HG02642 (cell line): ENCODE measurements around the gene RTN4R.
"Not testable (repeated sequence)": the region's sequence is repeated elsewhere in the genome, so short reads cannot be mapped to it uniquely, and the experiment has no call there.

Source experiments
- ATAC-seq: cut with Tn5 transposase; IDR thresholded peaks from one replicate; pipeline ENCODE4 v1.9.1; 2021; ENCODE audit warnings: mild to moderate bottlenecking; ENCODE audit not compliant: unreplicated experiment, poor library complexity

RTN4R gene

DNA sequence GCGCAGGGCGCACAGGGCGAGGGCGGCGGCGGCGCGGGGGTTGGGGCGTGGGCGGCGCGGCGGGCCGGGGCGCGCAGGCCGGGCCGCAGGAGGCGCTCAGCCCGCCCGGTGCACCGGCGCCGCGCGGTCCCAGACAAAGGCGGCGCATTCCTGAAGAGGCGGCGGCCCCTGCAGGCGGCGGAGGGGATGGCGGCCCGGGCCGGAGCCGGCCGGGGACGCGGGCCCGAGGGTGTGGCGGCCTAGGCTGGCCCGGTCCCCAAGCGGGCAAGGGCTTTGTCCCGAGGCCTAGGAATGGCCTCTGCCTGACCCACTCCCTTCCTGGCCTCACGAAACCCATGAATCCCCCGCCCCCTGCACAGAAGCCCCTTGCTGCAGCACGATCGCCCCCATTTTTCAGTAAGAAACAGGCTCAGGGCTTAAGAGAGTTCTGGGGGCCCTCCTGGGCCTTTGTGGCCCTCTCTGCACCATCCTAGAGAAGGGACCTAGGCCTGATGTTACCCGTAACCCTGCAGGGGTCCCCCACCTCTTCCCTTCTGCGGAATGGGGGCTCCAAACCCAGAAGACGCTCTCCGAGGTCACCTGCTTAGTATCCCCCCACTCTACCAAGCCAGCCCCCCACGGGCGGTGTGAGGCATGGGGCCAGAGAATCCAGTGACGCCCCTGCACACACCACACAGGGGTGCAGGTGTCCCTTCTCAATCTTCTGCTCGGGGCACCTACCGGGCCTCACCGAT lies at the start of gene RTN4R:
Gene RTN4R, minus strand, starts transcription at position 40 of the 734 bp plus-strand sequence. CDS start 226 bp downstream, outside the sequence.
- ATAC-seq, result no peak

DNA sequence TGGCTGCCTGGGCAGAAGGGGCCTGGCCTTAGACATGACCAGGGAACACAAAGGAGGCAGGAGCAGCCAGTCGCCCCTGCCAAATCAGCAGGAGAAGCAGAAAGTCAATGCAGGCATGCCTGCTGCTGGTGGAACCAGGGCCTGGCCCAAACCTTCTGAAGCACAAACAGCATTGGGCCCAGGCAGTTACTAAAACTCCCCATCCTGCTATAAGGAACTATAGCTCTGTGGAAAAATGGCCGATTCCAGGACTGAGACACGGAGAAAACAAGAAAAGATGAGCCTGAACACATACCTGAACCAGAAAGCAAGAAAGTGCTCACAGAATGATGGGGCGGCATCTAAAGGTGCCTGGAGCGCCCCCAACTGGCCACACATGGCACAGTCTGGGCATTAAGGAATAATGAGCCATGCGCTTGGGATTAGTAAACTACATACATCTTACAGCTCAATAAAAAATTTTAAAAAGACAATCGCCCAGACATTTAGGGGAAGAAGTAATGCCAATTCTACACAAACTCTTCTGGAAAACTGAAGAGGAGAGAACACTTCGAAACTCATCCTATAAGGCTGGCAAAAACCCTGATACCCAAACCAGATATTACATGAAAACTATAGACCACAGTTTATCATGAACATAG lies 49.4 kb upstream of the RTN4R start:
- not testable (repeated sequence) for ATAC-seq

- no peak for ATAC-seq
Observed at GRCh38 chr22:20316844-20317401, 48.8 kb upstream of the RTN4R start.

GRCh38 chr22:20316217-20316843 lies 48.2 kb upstream of the RTN4R start:
- ATAC-seq, result no peak

GRCh38 chr22:20315337-20316216 lies 47.5 kb upstream of the RTN4R start:
- no peak for ATAC-seq

DNA sequence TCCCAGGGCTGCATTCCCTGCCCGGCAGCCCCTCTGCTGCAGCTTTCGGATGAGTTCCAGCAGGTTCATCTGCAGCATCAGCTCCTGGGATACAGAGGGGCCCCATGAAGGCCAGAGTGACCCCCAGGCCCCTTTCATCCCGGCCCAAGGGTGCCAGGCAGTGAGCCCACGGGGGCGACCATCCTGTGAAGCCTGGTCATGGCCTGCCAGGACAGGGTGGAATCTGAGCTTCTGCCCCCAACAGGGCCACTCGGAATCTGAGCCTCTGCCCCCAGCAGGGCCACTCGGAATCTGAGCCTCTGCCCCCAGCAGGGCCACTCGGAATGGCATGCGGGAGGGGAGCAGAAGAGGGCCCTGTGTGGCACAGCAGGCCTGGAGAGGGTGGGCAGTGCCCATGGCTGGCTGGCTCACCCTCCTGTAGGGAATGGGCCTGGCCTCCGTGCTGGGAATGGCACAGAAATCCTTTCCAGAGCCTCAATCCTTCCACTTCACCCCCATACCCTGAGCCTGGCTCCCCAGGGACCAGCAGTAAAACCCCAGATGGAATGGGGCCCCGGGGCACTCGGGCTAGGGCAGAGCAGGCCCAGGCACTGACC lies 46.7 kb upstream of the RTN4R start:
- ATAC-seq, result not testable (repeated sequence)

DNA sequence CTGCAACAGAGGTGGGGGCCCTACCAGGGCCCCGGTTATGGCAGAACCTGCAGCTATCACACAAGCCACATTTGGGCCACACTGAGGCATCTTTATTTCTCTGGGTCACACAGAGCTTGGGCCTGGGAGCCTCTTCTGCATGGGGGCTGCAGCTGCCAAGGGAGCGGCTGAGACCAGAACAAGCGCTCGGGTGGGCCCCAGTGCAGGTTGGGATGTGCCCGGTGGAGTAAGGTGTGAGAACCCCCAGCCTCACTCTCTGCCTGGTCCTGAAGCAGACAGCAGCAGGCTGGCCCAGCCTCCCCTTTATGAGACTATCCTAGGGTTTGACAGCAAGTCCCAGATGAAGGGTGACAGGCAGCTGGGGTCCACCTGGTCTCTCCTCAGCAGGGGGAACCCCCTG lies 46.1 kb upstream of the RTN4R start:
- not testable (repeated sequence) for ATAC-seq

GRCh38 chr22:20313306-20314077 lies 45.4 kb upstream of the RTN4R start:
- ATAC-seq, result not testable (repeated sequence)

- ATAC-seq, result no peak
Observed at GRCh38 chr22:20312396-20313191, 44.5 kb upstream of the RTN4R start.

DNA sequence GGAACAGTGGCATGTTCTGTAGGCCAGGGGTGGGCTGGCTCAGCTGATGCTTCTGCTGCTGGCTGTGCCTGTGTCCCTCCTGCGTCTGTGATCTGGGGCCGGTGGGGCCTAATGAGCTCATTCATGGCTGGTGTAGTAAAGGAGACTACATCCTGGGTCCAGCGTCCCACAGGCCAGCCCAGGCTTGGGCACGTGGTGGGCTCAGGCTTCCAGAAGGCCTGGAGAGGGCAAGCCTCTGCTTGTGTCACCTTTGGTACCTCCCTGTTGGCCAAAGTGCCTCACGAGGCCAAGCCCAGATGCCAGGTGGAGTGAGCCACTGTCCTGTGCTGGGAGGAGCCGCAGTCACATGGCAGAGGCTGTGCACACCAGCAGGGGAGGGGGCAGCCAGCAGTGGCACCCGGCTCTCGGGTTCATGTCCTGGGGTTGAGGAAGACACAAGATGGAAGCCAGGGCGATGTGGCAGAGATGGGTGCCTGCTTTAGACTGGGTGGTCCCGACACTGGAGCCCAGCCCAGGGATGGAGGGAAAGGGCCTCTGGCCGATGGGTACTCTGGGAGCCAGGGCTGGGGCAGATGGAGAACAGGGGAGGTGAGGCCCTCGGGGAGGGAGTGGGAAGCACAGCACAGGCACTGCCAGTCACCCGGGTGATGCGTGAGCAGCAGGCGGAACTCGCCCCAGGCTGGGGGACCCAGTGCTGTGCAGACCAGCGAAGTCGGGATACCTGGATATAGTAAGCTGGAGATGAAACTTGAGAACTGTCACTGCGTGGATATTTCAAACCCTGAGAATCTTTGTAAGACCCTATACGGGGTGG lies 43.3 kb upstream of the RTN4R start:
- not testable (repeated sequence) for ATAC-seq

DNA sequence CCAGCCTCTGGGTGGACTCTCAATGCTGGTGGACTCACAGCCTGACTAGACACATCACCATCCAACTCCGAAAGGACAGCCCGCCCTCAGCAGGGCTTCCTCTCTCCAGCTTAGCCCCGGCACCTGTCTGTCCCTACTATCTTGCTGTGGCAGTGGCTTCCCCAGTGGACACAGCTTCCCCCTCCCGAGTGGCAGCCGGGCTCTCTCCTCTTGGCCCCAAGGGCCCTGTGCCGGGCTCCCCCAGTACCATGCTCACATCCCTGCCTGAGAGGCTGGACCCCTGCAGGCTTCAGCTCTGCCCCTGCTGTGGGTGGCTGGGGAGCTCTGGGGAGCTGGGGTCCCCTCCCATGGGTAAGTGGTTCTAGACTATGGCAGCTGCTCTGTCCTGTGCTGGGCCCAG lies 42.7 kb upstream of the RTN4R start:
- not testable (repeated sequence) for ATAC-seq

DNA sequence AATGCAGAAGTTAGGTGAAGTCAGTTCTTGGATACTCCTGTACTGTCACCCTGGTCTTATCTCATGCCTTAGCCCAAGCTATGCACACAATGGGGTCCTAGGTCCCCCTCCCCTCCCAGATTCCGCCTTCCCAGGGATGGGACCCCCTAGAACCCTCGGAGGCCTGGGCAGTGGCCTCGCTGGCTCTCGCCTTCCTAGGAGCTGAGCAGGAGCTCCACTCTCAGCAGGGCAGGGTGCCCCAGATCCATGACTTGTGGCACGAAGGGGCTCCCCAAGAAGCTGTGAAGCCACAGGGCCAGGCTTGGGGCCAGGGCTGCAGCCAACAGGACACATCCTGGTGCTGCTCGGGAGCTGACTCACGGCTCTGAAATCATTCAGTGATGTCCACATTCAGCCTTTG lies 42.1 kb upstream of the RTN4R start:
- ATAC-seq, result not testable (repeated sequence)

- not testable (repeated sequence) for ATAC-seq
Observed at GRCh38 chr22:20308806-20309650, 40.9 kb upstream of the RTN4R start.

DNA sequence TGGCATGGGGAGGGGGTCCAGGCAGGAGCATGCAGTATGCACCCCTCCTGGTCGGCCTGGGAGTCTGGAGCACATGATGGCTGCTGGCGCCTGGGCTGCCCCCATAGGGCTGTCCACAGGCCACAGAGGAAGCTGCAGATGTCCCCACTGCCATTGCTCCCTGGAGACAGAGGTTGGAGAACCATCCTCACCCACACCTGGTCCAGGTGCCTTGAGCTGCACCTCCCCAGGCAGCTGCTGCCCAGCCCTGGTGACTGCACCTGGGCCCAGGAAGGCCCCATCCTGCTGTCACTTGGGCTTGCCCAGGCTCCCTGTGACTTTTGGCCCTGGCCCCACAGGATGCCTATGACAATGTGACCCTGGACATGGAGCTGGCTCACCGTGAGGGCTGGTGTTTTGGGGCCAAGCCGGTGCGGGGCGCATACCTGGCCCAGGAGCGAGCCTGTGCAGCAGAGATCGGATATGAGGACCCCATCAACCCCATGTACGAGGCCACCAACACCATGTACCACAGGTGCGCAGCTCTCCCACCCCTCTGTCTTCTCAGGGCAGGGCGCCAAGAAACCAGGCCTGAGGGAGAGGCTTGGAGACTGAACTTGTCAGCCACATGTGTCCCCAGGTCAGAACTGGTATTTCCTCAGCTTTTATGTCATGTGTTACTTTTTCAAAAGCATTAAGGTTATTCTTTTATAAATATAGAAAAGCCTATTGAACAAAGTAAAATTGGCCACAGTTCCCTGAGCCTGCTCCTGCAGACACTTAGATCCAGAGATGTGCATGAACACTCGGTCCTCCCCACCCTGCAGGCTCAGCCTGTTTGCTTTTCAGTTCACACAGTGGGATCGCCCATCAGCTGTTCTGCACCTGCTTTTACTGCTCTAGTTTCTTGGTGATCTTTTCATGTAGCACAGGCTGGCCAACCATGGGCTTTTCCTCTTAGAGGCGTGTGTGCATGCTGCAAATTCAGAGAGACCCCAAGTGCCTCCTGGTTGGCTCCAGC lies 39.6 kb upstream of the RTN4R start:
- not testable (repeated sequence) for ATAC-seq
